ENCODE data around the gene IGF1R.
A peak's percentile ranks its signal among the peaks of the same experiment; 100 is the strongest.

IGF1R gene

DNA sequence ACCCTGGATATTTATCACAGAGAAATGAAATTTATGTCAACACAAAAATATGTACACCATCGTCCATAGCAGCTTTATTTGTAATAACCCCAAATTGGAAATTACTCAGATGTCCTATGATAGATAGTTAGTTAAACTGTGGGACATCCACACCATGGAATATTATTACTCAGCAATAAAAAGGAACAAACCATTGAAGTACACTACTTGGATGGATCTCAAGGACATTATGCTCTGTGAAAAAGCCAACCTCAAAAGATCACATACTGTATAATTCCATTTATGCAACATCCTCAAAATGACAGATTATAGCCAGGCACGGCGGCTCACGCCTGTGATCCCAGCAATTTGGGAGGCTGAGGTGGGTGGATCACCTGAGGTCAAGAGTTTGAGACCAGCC, 246.0 kb downstream of the IGF1R start:
- no peak for DNase-seq

- DNase-seq: no peak
These were observed 247.8 kb downstream of the IGF1R start for GRCh38 chr15:98896002-98896721.

- no peak for DNase-seq
These were observed 248.7 kb downstream of the IGF1R start for GRCh38 chr15:98896802-98897732.

GRCh38 chr15:98898122-98898521, 249.8 kb downstream of the IGF1R start:
- DNase-seq: no peak

GRCh38 chr15:98899272-98900021, 251.1 kb downstream of the IGF1R start:
- DNase-seq: peak; percentile 66 to 88 (median 82)

GRCh38 chr15:98900356-98900755, 252.0 kb downstream of the IGF1R start:
- no peak for DNase-seq

DNA sequence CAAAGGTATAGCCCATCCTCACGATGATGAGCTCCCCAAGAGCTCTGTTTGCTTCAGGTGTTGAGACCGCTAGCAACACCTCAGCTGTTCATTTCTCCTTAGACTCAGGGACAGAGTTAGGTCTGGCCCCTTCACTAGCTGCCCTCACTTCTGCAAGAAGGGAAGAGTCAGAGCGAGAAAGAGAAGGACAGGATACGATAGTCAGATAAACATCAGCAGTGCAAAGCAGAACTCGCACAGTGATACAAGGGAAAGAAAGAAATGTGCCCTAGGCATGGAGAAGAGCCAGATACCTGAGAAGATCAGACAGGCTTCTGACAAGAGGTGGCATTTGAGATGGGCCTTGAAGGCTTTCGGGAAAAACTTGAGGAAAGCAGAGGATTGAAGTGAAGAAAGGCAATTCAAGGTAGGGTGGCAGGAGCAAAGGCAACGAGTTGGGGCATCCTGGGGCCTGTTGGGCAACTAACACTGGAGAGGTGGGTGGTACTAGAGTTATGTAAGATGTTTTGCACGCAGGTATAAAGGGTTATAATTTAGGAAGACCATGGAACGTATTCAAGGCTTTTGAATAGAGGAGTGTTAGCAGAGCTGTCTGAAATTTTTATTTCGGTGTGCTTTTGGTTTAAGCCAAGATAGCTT, 253.2 kb downstream of the IGF1R start:
- DNase-seq: no peak

DNA sequence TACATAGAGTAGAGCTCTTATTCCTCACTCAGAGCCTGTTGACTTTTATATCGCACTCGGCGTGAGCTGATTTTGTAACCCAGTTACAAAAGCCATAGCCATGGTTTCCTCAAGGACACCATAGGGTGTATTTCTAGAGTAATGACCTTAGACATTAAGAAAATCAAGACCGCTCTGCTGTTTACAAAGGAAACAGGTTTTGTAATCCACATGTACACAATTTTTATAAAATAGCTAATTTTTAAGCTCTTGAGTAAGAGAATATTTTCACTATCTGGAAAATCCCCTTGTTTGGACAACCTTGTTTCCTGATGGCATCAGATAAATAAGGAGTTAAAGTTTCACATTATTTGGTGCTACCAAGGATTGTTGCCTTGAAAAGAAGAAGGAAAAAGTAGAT, 254.6 kb downstream of the IGF1R start:
- DNase-seq: no peak

GRCh38 chr15:98903377-98904018, 255.2 kb downstream of the IGF1R start:
- no peak for DNase-seq

- peak; percentile 59 to 82 (median 78) for DNase-seq
These were observed 256.2 kb downstream of the IGF1R start for GRCh38 chr15:98904544-98904943.

DNA sequence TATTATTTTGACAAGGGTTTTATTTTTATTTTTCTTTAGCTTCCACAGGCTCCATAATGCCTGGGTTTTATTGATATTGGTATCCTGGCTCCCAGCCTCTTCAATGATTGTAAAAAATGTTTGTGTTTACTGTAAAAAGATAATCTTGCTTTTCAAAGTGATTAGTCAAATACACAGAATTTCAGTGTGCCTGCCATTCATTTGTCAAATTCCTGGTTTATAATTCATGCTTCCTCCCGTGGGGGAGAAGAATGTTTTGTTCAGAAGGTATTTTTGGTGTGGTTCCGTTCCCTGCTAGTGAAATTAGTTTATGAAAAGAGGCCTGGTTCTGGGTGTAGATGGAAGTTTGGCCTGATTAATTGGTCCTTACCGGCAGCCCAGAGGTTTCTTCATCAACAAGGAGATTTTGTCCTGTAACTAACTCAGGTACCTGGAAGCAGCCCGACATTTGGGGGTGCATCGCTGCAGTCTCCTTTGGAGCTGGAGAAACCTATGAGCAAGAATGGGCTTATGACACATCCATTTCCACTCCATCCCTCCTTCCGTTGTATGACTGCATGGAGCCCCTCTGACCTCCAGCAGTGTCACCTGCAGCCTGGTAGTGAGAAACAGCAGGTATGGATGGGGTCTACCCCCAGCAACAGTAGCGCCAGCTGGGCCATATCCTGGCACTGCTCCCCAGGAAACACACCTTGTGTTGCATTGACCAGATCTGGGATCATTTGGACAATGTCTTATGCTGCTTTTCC, 257.8 kb downstream of the IGF1R start:
- no peak for DNase-seq

DNA sequence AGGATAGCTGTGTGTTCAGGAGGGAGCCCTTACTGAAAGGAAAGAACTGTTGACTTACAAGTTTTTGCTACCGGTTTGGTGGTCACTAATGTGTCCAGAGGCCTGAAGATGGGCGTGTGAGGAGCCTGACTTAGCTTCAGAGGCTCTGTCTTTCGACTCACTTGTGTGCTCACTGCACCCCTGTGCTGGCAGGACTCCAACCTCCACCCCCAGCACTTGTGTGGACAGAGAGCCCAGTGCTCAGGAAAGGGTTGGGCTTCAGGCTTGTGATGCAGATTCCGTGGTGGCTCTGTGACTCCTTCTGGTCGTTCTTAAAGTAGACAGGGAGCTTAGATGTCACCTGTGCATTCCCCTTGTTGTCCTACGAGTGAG, 258.4 kb downstream of the IGF1R start:
- DNase-seq: no peak

- no peak for DNase-seq
These were observed 259.7 kb downstream of the IGF1R start for GRCh38 chr15:98907927-98908471.

DNA sequence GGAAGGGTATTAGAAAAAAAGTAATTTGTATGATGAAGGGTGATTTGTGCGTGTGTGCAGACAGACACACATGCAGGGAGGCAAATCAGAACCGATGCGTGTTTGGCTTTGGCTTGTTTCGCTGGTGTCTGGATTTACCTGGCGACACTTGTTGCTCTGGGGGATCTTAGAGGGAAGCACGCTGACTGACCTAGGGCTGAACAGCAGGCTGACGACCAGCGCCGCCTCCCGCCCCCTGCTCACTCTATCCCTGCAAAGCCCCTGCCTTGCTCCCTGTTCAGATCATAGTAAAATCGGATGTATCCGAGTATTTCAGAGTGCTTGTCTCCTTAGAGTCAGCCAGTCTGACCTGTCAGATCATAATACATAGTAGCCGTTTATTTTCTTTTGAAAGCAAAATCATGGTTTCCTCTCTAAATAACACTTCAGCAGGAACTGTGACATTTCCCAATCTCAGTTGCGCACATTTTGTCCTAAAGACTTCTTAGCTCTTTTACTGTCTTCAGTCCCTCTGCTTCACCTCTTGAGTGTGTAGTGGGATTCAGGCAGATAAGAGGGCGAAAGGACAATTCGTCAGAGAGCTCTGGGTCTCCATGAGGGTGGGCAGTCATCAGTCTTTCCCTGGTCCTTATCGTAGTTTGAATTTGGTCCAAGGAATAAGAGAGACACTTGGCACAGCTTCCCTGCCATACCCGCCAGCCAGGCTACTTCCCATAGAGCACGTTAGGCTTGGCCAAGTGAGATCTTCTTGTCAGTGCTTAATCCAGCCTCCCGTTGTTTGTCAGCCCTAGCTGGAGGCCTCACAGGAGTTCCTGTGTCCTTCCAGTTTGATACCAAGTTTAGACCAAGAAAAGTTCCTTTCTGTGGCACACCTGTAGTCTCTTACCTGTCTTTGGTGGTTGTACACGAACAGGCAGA, 261.9 kb downstream of the IGF1R start:
- DNase-seq: no peak

- DNase-seq: no peak
These were observed 266.3 kb downstream of the IGF1R start for GRCh38 chr15:98914626-98915025.

- no peak for DNase-seq
These were observed 268.5 kb downstream of the IGF1R start for GRCh38 chr15:98916826-98917225.

DNA sequence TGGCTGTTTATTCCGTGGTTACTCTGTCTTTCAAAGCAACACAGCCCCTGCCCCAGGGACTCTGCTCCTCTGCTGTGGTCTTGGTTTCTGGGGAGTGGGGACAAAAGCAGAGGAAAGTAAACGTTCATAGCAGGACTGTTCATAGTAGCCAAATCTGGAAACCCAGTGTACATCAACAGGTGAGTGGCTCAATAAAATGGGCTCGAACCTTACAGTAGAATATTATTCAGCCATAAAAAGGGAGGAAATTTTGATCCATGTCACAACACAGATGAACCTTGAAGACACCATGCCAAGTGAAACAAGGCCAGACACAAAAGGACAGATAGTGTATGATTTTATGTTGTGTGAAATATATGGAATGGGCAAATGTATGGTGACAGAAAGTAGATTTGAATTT, 269.1 kb downstream of the IGF1R start:
- DNase-seq: no peak

DNA sequence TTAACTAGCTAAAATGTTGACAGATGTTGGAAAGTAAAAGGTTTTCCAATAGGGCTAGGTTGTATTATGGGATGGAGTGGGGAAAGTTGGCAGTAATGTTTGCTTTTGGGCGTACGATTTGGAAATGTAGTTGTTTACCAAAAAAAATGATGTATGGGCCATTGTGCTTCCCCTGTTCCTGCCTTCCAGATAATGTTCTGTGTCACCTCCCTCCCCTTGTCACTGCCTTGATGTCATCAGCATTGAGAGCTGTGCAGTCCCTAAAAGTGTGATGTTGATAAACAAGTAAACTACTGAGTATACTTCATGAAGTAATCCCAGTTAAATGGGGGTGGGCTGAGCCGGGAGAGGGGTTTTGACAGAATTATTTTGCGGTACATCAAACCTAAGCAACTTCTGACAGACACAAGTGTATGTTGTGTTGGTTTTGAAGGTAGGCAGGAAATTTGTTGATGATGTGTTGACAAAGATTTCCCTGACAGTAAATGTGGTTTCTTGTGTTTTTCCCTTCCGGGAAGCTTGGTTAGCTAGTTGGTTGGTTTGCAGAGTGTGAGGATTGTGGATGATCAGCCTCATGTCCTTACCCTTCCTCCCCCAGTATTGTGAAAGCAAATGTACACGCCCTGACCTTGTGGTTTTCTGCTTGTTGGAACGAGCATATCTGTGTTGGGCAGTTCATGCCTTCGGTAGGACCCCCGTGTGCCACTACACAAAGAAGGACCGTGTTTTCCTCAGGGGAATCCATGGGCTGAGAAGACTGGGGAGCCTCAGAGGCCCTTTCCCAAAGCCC, 271.9 kb downstream of the IGF1R start:
- no peak for DNase-seq

DNA sequence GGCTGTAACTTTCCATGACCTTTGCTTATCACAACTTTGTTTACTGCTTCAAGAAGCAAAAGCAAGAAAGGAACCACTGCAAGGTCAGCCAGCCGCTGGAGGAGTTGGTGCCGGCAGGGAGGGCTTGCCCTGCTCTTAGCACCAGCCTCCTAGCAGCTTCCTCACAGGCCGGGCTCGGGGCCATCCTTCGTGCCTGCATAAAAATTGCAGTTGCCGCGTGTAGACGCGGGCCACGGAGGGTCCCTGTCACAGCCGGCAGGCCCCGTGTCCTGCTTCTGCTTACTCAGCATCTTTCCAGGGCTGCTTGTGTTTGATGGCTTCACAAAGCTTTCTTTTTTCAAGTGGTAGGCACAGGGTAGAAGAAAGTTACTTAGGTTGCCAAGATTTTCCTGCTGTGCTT, 274.8 kb downstream of the IGF1R start:
- no peak for DNase-seq
